DMS153 treated with DMSO at 0.1 percent for 48 hours (cell line): ENCODE data around the gene ISLR2.

Experiments used
- DNase-seq: peaks from one replicate; lab custom pipeline; 2025; ENCODE audit not compliant: unreplicated experiment; lab: John Stamatoyannopoulos, UW

The ISLR2 gene

DNA sequence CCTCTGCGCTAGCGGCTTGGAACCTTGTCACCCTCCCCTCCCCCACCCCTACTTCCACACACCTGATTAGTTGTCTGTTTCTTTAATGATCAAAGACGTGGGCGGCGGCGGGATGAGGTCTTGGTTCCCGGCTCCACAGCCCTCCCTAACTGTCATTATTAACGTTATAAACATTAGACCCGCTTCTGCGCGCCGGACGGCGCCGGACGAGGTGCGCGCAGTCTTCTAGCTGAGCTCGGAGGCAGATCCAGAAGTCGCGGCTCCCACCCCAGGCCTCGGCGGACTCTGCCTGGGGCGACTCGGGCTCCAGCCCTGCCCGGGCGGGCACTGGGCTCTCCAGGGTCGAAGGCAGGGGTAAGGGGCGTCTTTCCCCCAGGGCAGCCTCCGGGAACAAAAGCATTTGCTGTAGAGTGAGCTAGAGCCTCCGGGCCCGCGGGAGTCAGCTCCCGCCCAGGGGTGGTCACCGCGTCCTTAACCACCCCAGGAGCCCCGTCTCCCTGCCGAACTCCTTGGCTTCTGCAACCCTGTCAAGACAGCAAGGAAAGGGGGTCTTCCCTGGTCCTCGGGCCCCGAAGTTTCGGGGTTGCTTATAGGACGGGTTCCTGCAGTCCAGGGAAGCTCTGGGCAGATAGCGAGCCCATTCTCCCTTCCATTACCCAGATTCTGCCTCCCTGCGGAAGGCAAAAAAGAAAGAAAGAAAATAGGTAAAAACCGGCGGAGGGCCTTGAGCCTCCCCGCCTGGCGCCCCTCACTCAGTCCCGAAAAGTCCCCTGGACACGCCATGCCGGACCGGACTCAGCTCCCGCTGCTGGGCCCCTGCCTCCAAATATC is 2.2 kb upstream of the ISLR2 start:
- no peak for DNase-seq

DNA sequence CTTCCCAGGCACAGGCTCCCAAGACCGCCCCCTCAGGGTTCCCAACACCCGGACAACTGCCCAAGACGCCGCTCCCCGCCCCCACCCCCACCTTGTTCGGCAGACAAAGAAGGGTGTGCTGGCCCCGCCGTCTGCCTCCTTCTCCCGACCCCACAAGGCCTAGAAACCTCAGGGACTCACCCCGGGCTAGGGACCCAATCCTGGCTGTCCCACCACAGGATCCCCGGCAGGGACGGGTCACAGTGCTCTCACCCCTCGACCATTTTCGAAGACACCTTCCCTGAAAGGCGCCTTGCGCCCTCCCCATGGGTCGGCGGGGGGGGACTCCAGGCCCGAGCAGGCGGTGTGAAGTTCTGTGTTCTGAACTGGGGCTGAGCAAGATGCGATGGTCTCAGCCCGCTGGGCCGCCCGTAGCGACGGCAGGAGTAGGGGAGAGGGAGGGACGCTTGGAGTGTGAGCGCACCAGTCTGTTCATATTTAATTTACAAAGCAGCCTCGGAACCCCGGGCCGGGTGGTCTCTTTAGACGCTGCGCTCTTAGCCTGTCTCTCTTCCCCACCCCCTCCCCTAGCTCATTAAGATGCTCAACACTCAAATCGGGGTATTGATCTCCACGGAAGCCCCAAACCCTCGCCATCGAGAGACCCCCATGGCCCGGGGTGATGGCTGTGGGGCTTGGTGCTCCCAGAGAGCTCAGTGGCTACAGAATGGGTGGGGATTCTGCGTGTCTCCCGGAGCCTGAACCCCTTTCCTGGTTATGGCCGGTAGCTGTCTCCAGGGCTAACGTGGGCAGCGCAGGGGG is 1.4 kb upstream of the ISLR2 start:
- no peak for DNase-seq

DNA sequence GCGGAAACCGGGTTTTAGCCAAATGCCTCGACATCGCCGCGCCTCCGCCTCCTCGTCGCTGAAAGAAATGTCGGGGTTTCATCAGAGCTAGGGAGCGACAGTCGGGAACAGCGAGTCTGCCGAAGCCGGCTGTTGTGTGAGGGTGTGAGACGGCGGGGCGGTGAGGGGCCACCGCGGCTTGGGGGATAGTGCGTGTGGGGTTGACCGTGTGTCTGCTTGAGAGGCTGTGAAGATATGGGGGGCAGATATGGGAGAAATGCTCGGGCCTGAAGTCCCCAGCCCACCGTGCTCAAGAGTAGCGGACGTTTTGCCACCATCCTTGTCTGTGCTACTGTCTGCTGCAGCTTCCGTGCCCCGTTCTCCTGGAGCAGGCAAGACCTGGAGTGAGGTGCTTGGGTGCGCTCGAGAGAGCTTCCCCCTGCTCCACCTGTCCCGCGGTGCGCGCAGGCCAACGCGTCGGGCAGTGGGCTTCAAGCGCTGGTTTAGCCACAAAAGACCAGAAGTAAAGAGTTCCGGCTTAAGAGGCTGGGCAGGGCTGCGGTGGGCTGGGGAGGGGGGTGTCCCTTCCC is 716 bp upstream of the ISLR2 start:
- no peak for DNase-seq

DNA sequence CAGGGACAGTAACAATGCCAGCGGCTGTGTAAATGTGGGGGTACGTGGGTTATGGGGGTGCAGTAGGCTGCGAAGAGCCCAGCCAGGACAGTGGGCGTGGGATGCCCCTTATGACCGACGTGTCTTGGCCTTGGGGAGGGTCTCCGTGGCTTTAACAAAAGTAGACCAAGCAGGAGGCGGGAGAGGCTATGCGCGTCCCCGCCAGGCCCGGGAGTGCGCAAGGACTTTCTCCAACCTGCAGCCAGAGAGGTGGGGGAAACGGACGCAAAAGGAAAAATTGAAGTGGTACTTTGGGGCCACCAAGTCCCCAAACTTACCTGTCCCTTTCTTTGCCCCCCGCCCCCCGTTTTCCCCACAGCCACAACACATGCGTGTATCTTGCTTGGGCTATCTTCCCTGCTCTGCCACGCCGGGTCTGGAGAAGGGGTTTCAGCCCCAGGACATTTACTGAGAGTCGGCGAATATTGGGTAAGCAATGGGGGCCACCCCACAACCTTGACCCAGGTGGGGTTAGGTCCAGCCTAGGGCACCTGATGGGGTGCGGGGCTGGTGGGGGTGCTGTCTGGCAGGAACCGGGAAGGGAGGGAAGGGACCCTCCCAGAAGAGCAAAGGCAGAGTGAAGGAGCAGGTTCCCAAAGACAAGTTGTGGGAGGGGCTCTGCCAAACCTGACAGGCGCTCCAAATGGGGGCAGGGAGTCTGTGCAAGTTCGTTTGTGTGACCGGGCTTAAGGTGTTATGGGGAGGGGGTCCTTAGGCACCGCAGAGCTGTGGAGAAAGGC is 652 bp downstream of the ISLR2 start:
- DNase-seq = no peak

DNA sequence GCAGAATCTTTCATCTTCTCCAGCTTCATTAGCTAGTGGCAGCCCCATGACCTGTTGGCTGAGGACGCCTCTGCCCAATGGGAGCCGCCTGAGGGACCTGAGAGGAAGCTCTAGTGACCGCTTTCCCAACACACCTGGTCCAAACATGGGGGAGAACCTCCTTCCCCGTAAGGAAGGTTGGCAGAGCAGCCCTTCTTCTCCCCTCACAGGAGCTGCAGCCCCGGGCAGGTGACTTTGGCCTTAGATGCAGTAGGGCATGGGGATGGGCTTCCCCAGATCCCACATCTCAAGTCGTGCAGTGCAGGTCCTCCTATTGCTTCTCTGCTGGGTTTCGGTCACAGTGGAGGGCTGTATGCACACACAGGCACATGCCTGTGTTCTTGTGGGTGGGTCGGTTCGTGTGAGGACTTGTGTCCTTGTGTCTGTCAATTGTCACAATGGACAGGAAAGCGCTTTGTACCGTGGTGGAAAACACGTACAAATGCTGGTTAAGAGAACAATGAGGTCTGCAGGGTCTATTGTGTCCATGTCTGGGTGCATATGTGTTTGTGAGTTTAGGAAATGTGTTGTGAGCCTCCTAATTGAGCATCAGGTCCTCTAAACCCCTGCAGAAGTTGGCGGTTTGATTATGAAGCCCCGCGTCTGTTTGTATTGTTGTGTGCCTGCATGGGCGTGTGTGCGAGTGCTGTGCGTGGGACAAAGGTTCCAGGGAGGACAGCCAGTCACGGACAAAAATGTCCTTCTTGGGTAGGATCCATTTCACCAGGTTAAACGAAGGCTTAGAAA is 1.4 kb downstream of the ISLR2 start:
- no peak for DNase-seq

DNA sequence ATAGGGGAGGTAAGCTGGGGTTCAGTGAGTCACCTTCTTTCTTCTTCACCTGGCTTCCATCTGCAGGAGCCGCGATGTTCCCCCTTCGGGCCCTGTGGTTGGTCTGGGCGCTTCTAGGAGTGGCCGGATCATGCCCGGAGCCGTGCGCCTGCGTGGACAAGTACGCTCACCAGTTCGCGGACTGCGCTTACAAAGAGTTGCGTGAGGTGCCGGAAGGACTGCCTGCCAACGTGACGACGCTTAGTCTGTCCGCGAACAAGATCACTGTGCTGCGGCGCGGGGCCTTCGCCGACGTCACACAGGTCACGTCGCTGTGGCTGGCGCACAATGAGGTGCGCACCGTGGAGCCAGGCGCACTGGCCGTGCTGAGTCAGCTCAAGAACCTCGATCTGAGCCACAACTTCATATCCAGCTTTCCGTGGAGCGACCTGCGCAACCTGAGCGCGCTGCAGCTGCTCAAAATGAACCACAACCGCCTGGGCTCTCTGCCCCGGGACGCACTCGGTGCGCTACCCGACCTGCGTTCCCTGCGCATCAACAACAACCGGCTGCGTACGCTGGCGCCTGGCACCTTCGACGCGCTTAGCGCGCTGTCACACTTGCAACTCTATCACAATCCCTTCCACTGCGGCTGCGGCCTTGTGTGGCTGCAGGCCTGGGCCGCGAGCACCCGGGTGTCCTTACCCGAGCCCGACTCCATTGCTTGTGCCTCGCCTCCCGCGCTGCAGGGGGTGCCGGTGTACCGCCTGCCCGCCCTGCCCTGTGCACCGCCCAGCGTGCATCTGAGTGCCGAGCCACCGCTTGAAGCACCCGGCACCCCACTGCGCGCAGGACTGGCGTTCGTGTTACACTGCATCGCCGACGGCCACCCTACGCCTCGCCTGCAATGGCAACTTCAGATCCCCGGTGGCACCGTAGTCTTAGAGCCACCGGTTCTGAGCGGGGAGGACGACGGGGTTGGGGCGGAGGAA is 2.6 kb downstream of the ISLR2 start:
- no peak for DNase-seq

DNA sequence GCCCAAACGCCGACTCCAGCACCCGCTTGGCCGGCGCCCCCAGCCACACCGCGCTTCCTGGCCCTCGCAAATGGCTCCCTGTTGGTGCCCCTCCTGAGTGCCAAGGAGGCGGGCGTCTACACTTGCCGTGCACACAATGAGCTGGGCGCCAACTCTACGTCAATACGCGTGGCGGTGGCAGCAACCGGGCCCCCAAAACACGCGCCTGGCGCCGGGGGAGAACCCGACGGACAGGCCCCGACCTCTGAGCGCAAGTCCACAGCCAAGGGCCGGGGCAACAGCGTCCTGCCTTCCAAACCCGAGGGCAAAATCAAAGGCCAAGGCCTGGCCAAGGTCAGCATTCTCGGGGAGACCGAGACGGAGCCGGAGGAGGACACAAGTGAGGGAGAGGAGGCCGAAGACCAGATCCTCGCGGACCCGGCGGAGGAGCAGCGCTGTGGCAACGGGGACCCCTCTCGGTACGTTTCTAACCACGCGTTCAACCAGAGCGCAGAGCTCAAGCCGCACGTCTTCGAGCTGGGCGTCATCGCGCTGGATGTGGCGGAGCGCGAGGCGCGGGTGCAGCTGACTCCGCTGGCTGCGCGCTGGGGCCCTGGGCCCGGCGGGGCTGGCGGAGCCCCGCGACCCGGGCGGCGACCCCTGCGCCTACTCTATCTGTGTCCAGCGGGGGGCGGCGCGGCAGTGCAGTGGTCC is 3.5 kb downstream of the ISLR2 start:
- DNase-seq = no peak

DNA sequence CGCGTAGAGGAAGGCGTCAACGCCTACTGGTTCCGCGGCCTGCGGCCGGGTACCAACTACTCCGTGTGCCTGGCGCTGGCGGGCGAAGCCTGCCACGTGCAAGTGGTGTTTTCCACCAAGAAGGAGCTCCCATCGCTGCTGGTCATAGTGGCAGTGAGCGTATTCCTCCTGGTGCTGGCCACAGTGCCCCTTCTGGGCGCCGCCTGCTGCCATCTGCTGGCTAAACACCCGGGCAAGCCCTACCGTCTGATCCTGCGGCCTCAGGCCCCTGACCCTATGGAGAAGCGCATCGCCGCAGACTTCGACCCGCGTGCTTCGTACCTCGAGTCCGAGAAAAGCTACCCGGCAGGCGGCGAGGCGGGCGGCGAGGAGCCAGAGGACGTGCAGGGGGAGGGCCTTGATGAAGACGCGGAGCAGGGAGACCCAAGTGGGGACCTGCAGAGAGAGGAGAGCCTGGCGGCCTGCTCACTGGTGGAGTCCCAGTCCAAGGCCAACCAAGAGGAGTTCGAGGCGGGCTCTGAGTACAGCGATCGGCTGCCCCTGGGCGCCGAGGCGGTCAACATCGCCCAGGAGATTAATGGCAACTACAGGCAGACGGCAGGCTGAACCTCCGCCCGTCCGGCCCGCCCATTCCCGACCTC is 4.1 kb downstream of the ISLR2 start:
- DNase-seq = no peak

DNA sequence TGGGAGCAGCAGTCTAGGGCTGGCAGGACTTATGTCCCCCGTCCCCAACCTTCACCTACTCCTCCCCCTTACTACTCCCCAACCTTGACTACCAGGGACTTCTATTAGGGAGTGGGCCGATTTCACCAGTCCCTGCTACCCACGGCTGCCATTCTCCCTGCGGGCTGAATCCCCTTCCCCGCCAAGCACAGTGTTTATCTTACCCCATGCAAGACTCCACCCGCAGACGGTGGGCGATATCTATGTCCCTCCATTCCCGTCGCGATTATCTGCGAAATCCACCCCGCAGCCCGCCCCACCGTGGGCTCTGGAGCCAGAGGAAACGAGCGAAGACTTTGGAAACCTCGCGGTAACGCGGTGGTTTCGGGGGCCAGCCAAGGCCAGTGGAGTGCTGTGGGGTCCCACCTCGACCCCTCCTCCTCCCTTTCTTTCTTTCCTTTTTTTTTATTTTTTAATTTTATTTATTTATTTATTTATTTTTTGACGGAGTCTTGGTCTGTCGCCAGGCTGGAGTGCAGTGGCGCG is 4.7 kb downstream of the ISLR2 start:
- DNase-seq = no peak

DNA sequence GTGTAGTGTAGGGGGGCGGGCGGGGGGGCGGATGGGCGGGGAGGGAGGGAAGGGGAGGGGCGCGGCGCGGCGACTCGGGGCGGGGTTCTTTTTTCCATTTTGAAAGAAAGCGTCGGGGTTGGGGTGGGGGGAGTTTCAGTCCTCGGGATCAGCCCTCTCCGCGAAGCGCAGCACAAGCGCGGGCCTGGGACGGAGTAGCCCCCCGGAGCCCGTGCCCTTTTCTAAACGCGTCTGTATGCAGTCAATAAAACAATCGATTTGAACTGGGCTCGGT is 6.1 kb downstream of the ISLR2 start:
- no peak for DNase-seq

DNA sequence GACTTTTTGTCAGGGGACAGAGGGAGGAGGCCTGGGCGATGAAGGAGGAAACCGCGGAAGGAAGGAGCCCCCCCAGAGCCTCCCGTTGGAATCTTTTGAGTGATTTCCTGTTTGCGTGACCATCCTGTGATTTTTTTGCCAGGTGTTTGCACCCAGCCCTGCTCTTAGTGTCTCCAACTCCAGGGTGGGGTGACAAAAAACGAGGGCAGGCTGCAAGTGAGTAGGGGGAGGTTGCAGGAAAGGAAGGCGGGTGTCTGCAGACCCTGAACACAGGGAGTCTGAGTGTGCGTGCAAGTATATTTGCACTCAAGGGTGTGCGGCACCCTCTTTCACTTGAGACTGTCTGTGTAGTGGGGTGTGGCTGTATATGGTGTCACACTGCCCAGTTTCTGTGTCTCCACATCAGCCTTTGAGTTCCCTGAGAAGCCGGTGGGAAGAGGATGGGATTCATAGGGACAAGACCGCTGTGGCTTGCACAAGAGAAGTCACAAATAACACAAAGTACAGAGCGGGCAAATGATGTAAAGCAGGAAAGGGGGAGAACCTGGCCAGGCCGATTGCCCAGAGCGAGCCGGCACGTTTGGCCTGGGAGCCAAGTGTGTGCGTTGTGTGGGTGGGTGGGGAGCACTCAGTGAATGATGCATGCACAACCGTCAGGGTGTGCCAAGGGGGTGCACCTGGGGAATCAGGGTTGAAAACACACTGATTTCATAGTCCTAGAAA is 6.6 kb downstream of the ISLR2 start:
- no peak for DNase-seq

DNA sequence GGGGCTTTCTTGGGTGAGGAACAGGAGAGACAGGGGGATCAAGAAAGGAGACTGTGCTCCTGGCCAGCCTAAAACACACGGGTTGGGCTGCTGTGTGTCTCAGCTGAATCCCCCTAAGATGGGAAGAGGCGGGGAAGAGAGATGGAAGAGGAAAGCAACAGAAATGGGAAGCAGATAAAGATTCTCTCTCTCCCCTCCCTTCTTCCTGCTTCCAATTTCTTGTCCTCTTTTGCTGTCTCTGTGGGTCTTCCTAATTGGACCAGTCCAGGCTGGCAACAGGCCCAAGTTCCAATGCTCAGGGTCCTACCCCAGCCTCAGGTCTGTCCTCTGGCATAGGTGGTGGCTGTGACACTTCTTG is 7.1 kb downstream of the ISLR2 start:
- DNase-seq = no peak

DNA sequence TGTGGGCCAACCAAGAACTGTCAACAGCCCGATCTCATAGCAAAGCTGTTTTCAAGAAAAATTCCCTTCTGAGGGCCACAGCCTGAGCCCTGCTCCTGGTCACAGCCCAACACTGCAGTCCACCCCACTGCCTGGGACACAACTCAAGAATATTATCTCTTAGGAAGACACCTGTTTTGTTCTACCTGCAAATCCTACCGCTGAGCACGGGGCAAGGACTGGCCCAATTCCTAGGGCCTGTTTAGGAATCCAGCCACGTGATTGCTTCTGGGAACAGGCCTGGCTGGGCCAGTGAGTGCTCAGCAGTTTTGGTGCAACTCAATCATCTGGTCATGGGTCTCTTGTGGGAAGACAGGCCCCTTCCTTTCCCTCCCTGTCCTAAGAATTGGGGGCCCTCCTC is 8.3 kb downstream of the ISLR2 start:
- no peak for DNase-seq

DNA sequence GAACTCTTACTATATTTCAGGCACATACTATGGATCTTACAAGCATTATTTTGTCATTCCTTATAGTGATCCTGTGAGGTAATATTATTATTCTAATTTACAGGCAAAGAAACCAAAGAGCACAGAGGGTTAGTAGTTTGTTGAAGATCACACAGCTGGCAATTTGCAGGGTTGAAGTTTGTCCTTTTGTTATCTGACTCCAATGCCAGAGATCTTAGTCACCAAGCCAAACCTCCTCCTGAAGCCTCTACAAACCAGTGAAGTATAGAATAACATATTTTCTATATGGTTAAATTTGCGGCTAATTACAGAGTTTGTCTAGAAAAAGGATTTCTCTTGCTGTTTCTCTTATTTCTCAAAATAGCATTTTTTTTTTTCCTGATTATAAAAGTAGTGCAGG is 11.2 kb downstream of the ISLR2 start:
- DNase-seq = no peak

DNA sequence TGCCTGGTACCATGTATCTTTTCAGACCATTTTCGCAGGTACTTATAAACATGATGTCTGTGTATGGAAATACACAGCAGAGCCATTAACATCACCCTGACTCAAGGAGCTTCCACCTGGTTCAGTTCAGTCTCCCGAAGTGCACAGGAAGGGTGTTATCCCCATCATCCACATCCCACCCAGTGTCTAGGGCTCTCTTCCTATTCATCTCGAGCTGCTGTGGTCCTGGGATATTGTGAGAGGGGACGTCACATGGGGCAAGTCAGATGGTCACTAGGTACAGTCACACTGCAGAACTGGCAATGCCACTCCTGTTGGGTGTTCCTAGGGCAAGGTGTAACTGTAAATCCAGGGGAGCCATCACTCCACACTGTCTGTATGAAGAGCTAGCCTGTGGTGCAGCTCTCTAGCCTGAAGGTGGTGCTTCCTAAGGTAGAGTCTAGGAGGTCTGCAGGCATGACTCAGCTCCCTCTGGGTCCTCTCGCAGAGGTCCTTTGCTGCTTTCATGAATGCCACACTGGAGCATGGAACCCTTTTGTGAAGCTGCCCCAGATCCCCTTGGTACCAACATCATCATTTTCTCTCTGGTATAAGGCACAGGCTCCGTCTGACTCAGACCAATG is 13.9 kb downstream of the ISLR2 start:
- no peak for DNase-seq

DNA sequence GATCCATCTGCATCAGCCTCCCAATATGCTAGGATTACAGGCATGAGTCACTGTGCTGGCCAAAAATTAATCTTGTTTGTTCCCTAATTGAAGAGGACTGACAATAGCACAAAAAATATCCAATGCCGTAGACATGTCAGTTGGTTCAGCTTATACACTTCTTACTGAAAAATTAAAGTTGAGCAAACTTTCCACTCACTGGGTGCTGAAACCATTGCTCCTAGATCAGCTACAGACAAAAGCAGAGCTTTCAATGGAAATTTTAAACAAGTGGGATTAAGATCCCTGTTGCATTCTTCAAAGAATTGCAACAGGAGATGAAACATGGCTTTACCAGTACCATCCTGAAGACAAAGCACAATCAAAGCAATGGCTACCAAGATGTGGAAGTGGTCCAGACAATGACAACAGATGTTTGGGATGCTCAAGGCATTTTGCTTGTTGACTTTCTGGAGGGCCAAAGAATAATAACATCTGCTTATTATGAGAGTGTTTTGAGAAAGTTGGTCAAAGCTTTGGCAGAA is 16.0 kb downstream of the ISLR2 start:
- DNase-seq = no peak

DNA sequence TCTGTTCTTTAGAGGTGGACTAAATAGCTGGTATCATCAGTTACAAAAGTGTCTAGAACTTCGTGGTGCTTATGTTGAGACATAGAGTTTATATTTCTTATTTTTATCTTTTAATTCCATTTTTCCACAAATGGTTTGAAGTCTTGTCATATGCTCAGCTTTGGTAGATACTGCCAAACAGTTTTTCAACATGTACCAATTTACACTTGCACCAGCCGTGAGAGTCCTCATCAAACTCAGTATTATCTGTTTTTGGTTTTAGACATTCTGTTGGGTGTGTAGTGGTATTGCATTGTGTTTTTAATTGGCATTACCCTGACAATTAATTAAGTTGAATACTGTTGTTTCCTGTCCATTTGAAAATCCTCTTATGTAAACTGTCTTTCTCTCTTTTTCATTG is 16.7 kb downstream of the ISLR2 start:
- DNase-seq = no peak
